Neural cell (in vitro differentiated cells): ENCODE results near the gene IDUA. TPM values are rescaled to one million over a fixed set of nuclear protein-coding genes. Genes with fewer than 3 reads are reported as not detected.

Experiments
- H2AFZ ChIP-seq: fragments of 200-600, 300-800 bp; sonication (generic), shearing (Covaris generic); 2 replicates; pipeline ENCODE4 v1.6.0; 2014; ENCODE audit warnings: low read depth, mild to moderate bottlenecking, antibody characterized with exemption, low read length, moderate library complexity
- H3F3A ChIP-seq: fragments of 200-600 bp; shearing (Covaris generic); 2 replicates; pipeline ENCODE4 v1.6.1; 2016; ENCODE audit warnings: mild to moderate bottlenecking, moderate library complexity, mixed read lengths, antibody characterized with exemption, low read length; ENCODE audit not compliant: insufficient read depth, poor library complexity, severe bottlenecking
- H3K27ac ChIP-seq: fragments of 200-600, 300-800 bp; sonication (generic), shearing (Covaris generic); 2 replicates; pipeline ENCODE4 v1.5.1; 2014; ENCODE audit warnings: mild to moderate bottlenecking, low read length, moderate library complexity
- H3K27me3 ChIP-seq: fragments of 300-800, 200-600 bp; sonication (generic), shearing (Covaris generic); 2 replicates; pipeline ENCODE4 v1.6.0; 2014; ENCODE audit warnings: mild to moderate bottlenecking, low read depth, low read length, moderate library complexity; ENCODE audit not compliant: insufficient read depth
- H3K36me3 ChIP-seq: fragments of 300-800, 200-600 bp; sonication (generic), shearing (Covaris generic); 2 replicates; pipeline ENCODE4 v1.5.1; 2014; ENCODE audit warnings: mild to moderate bottlenecking, antibody characterized with exemption, low read length, moderate library complexity; ENCODE audit not compliant: insufficient read depth
- H3K4me2 ChIP-seq: fragments of 300-800, 200-600 bp; sonication (generic), shearing (Covaris generic); 2 replicates; pipeline ENCODE4 v1.6.0; 2014; ENCODE audit warnings: mild to moderate bottlenecking, low read length
- H3K4me3 ChIP-seq: fragments of 300-800, 200-600 bp; sonication (generic), shearing (Covaris generic); 2 replicates; pipeline ENCODE4 v1.5.1; 2014; ENCODE audit warnings: mild to moderate bottlenecking, low read length, moderate library complexity
- H3K79me2 ChIP-seq: fragments of 200-600 bp; shearing (Covaris generic); replicated peaks from 2 replicates; pipeline ENCODE4 v1.6.0; 2014; ENCODE audit warnings: mild to moderate bottlenecking, low read length, moderate library complexity; ENCODE audit not compliant: insufficient read depth
- H3K9ac ChIP-seq: fragments of 300-800, 200-600 bp; sonication (generic), shearing (Covaris generic); 2 replicates; pipeline ENCODE4 v1.6.1; 2016; ENCODE audit warnings: mild to moderate bottlenecking, low read length, mixed read lengths
- H3K9me2 ChIP-seq: fragments of 200-600 bp; shearing (Covaris generic); 2 replicates; pipeline ENCODE4 v1.6.1; 2016; ENCODE audit warnings: mild to moderate bottlenecking, low read length, mixed read lengths; ENCODE audit not compliant: insufficient read depth
- H3K9me3 ChIP-seq: fragments of 200-600, 300-800 bp; sonication (generic), shearing (Covaris generic); 2 replicates; pipeline ENCODE4 v1.6.1; 2016; ENCODE audit warnings: mild to moderate bottlenecking, mixed run types, low read length, moderate library complexity, mixed read lengths
- H4K20me1 ChIP-seq: fragments of 200-600 bp; shearing (Covaris generic); 2 replicates; pipeline ENCODE4 v1.6.1; 2016; ENCODE audit warnings: mild to moderate bottlenecking, mixed run types; ENCODE audit not compliant: insufficient read depth
- CTCF ChIP-seq: fragments of 450-650 bp; IDR thresholded peaks from 2 replicates; pipeline ENCODE4 v1.5.1; 2014; ENCODE audit warnings: antibody characterized with exemption, mild to moderate bottlenecking, moderate library complexity; ENCODE audit not compliant: poor library complexity, severe bottlenecking
- EP300 ChIP-seq: fragments of 450-650 bp; conservative IDR thresholded peaks from 2 replicates; pipeline ENCODE4 v1.6.1; 2014; ENCODE audit warnings: antibody characterized with exemption, mild to moderate bottlenecking, moderate library complexity; ENCODE audit not compliant: poor library complexity, severe bottlenecking
- EZH2 ChIP-seq: fragments of 200-600, 300-800 bp; shearing (Covaris generic), sonication (generic); IDR thresholded peaks from 2 replicates; pipeline ENCODE4 v1.6.1; 2014; ENCODE audit warnings: antibody characterized with exemption, low read length, borderline replicate concordance, mild to moderate bottlenecking; ENCODE audit not compliant: insufficient read depth, poor library complexity, severe bottlenecking
- MXI1 ChIP-seq: fragments of 450-650 bp; conservative IDR thresholded peaks from 2 replicates; pipeline ENCODE4 v1.6.1; 2014; ENCODE audit warnings: antibody characterized with exemption, mild to moderate bottlenecking; ENCODE audit not compliant: poor library complexity, severe bottlenecking
- POLR2AphosphoS5 ChIP-seq: IDR thresholded peaks from 2 replicates; pipeline ENCODE4 v1.6.1; 2012
- RAD21 ChIP-seq: fragments of 450-650 bp; conservative IDR thresholded peaks from 2 replicates; pipeline ENCODE4 v1.6.1; 2014; ENCODE audit warnings: antibody characterized with exemption, mild to moderate bottlenecking, moderate library complexity
- REST ChIP-seq: IDR thresholded peaks from 2 replicates; pipeline ENCODE4 v1.6.1; 2012; ENCODE audit warnings: borderline replicate concordance
- SMC3 ChIP-seq: fragments of 450-650 bp; conservative IDR thresholded peaks from 2 replicates; pipeline ENCODE4 v1.6.1; 2014; ENCODE audit warnings: antibody characterized with exemption, mild to moderate bottlenecking, moderate library complexity; ENCODE audit not compliant: poor library complexity
- TAF1 ChIP-seq: IDR thresholded peaks from 2 replicates; pipeline ENCODE4 v1.6.1; 2012; ENCODE audit warnings: low read depth
- polyA plus RNA-seq: library from polyadenylated mRNA; depleted of rRNA; stranded (reverse); fragments of >200 nt; gene quantifications from 2 replicates; pipeline ENCODE4 v1.2.3, GENCODE V29; 2014

Gene IDUA
- polyA plus RNA-seq, 1 donor from 2014 or later: 12.7 TPM

GRCh38 chr4:970046-970745 is 16.6 kb upstream of the IDUA start:
- Histone ChIP-seq H3K27ac (no peak overlapping the region), H4K20me1 (no peaks in the 10 kb centered on the region), H3K9ac (no peak overlapping the region), H3K79me2 (no peaks in the 10 kb centered on the region), H3F3A (no peaks in the 10 kb centered on the region), H3K4me2 (no peak overlapping the region), H2AFZ (no peak overlapping the region), H3K27me3 (peaks cover 8% of the 10 kb centered on the region), H3K9me2 (no peaks in the 10 kb centered on the region), H3K9me3 (no peaks in the 10 kb centered on the region), H3K4me3 (no peak overlapping the region), H3K36me3 (no peaks in the 10 kb centered on the region)
- no peak for TF ChIP-seq MXI1
- TF ChIP-seq TAF1: no peak
- TF ChIP-seq CTCF: no peak
- no peak for TF ChIP-seq EZH2
- no peak for TF ChIP-seq POLR2AphosphoS5
- TF ChIP-seq SMC3: no peak
- no peak for TF ChIP-seq RAD21
- TF ChIP-seq REST: no peak
- TF ChIP-seq EP300: no peak

GRCh38 chr4:970854-971520 is 15.9 kb upstream of the IDUA start:
- Histone ChIP-seq H3K36me3 (no peaks in the 10 kb centered on the region), H3K9ac (no peak overlapping the region), H3K27ac (no peak overlapping the region), H3K79me2 (no peaks in the 10 kb centered on the region), H3K4me3 (no peak overlapping the region), H3F3A (no peaks in the 10 kb centered on the region), H2AFZ (no peak overlapping the region), H3K9me2 (no peaks in the 10 kb centered on the region), H3K4me2 (no peak overlapping the region), H3K9me3 (no peaks in the 10 kb centered on the region), H3K27me3 (peaks cover 8% of the 10 kb centered on the region), H4K20me1 (no peaks in the 10 kb centered on the region)
- TF ChIP-seq EZH2: no peak
- TF ChIP-seq RAD21: no peak
- TF ChIP-seq POLR2AphosphoS5: no peak
- no peak for TF ChIP-seq MXI1
- TF ChIP-seq TAF1: no peak
- no peak for TF ChIP-seq EP300
- no peak for TF ChIP-seq REST
- TF ChIP-seq CTCF: no peak
- TF ChIP-seq SMC3: no peak
